ENCODE results near the gene MORN1.

GRCh38 chr1:2340918-2341254 lies 50.5 kb downstream of the MORN1 start:
- TF ChIP-seq CTCF (IDR thresholded peaks at IDR 0.05; ENCODE audit: low read length) (no peak), EZH2 (IDR thresholded peaks at IDR 0.05; ENCODE audit: borderline replicate concordance, low read length) (no peak)

Data from OCI-LY1 (cell line).